ENCODE results near the gene TMA7B. TPM values are rescaled to one million over a fixed set of nuclear protein-coding genes. Genes with fewer than 3 reads are reported as not detected.
A peak's percentile ranks its signal among the peaks of the same experiment; 100 is the strongest.

Gene TMA7B
- total RNA-seq, 1 donor from 2014 or later: not detected

- DNase-seq (ENCODE audit: low read depth): no peak
- no peak for TF ChIP-seq CTCF (IDR thresholded peaks at IDR 0.05; ENCODE audit: insufficient read depth, low read length, poor library complexity, severe bottlenecking)
- no peak overlapping the region for H3K4me3 ChIP-seq (ENCODE audit: low read depth, low read length)
- H3K36me3 ChIP-seq (ENCODE audit: control insufficient read depth, insufficient read depth, low read length): no peaks in the 10 kb centered on the region
- no peaks in the 10 kb centered on the region for H3K27me3 ChIP-seq (ENCODE audit: control insufficient read depth, insufficient read depth, low read length)
These were observed 2.0 kb upstream of the TMA7B start for GRCh38 chr22:39958009-39958711.

- Histone ChIP-seq H3K36me3 (ENCODE audit: control insufficient read depth, insufficient read depth, low read length) (no peaks in the 10 kb centered on the region), H3K27me3 (ENCODE audit: control insufficient read depth, insufficient read depth, low read length) (no peaks in the 10 kb centered on the region), H3K4me3 (ENCODE audit: low read depth, low read length) (no peak overlapping the region)
- no peak for TF ChIP-seq CTCF (IDR thresholded peaks at IDR 0.05; ENCODE audit: insufficient read depth, low read length, poor library complexity, severe bottlenecking)
- no peak for DNase-seq (ENCODE audit: low read depth)
These were observed 1.1 kb upstream of the TMA7B start for GRCh38 chr22:39958949-39959639.

- H3K4me3 ChIP-seq (ENCODE audit: low read depth, low read length): no peak overlapping the region
- H3K27me3 ChIP-seq (ENCODE audit: control insufficient read depth, insufficient read depth, low read length): no peaks in the 10 kb centered on the region
- peak; percentile 89 for DNase-seq (ENCODE audit: low read depth)
- TF ChIP-seq CTCF (IDR thresholded peaks at IDR 0.05; ENCODE audit: insufficient read depth, low read length, poor library complexity, severe bottlenecking): no peak
- H3K36me3 ChIP-seq (ENCODE audit: control insufficient read depth, insufficient read depth, low read length): no peaks in the 10 kb centered on the region
These were observed 872 bp downstream of the TMA7B start for GRCh38 chr22:39960791-39961746.

GRCh38 chr22:39962071-39962470 lies 1.9 kb downstream of the TMA7B start:
- DNase-seq (ENCODE audit: low read depth): no peak

GRCh38 chr22:39965748-39966147 lies 5.6 kb downstream of the TMA7B start:
- Histone ChIP-seq H3K27me3 (ENCODE audit: control insufficient read depth, insufficient read depth, low read length) (no peaks in the 10 kb centered on the region), H3K36me3 (ENCODE audit: control insufficient read depth, insufficient read depth, low read length) (no peaks in the 10 kb centered on the region), H3K4me3 (ENCODE audit: low read depth, low read length) (no peak overlapping the region)
- no peak for TF ChIP-seq CTCF (IDR thresholded peaks at IDR 0.05; ENCODE audit: insufficient read depth, low read length, poor library complexity, severe bottlenecking)
- no peak for DNase-seq (ENCODE audit: low read depth)

More at GRCh38 chr22:39962071-39962470, 1.9 kb downstream of the TMA7B start:
- no peak for TF ChIP-seq CTCF (IDR thresholded peaks at IDR 0.05; ENCODE audit: insufficient read depth, low read length, poor library complexity, severe bottlenecking)
- H3K36me3 ChIP-seq (ENCODE audit: control insufficient read depth, insufficient read depth, low read length): no peaks in the 10 kb centered on the region
- no peaks in the 10 kb centered on the region for H3K27me3 ChIP-seq (ENCODE audit: control insufficient read depth, insufficient read depth, low read length)
- no peak overlapping the region for H3K4me3 ChIP-seq (ENCODE audit: low read depth, low read length)

All from kidney epithelial cell (primary cell).